ENCODE data around the gene RAMP2. TPM values are rescaled to one million over a fixed set of nuclear protein-coding genes. Genes with fewer than 3 reads are reported as not detected.

Gene RAMP2
- polyA plus RNA-seq, 1 donor (not counting 4 experiments of a cell fraction or from before 2014, with no cell fraction given): not detected

DNA sequence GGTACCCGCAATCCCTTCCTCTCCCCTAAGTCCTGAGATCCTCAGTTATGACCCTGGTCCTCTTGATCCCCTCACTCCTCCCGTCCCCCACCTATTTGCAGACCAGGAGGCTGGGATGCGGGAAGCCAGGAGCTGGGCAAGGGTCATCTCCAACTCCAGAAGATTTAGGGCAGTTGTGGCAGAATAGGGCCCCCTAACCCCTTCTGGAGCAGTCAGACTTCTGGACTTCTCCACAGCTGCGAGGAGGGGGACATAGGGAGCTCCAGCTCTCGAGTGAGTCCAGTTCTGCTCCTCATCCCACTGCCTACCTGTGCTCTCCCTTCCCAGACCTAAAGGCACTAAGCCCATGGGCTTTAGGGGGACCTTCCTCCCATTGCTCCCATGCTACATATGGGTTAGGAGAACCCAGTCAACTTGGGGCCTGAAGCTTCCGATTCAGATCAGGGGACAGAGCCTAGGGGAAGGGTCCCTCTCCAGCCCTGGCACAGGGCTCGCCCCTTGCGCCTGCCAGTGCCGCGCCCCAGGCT is 20.7 kb downstream of the RAMP2 start:
- Histone ChIP-seq H3K4me3 (ENCODE audit: control insufficient read depth in 2 of 3, extremely low read depth in 1 of 3, insufficient read depth in 2 of 3, low read depth in 1 of 3, low read length in 3 of 3) (no peak overlapping the region), H2AFZ (ENCODE audit: control insufficient read depth, low read length) (no peak overlapping the region), H3K9me3 (ENCODE audit: control insufficient read depth, low read depth, low read length) (no peaks in the 10 kb centered on the region), H3K9me1 (ENCODE audit: control insufficient read depth, extremely low read depth, insufficient read depth, low read length) (no peaks in the 10 kb centered on the region), H3K4me2 (ENCODE audit: control insufficient read depth, extremely low read depth, insufficient read depth, low read depth, low read length) (no peak overlapping the region), H3K9ac (ENCODE audit: control insufficient read depth, extremely low read depth, insufficient read depth, low read length) (no peak overlapping the region), H4K20me1 (ENCODE audit: control insufficient read depth, extremely low read depth, insufficient read depth, low read length) (no peaks in the 10 kb centered on the region), H3K4me1 (ENCODE audit: control insufficient read depth, extremely low read depth, insufficient read depth, low read length) (peaks cover 19% of the 10 kb centered on the region), H3K27me3 (ENCODE audit: control insufficient read depth, extremely low read depth, insufficient read depth, low read length) (peaks cover 30% of the 10 kb centered on the region), H3K27ac (ENCODE audit: control insufficient read depth, insufficient read depth, low read length) (no peak overlapping the region), H3K36me3 (ENCODE audit: control insufficient read depth in 2 of 2, extremely low read depth in 1 of 2, insufficient read depth in 2 of 2, low read length in 2 of 2) (peaks cover 15 to 16% of the 10 kb centered on the region in 2 experiments), H3K79me2 (ENCODE audit: control insufficient read depth, insufficient read depth, low read length) (no peaks in the 10 kb centered on the region)
- no peak for TF ChIP-seq EZH2 (IDR thresholded peaks at IDR 0.05; ENCODE audit: low read length)
- TF ChIP-seq, protein P1, sequence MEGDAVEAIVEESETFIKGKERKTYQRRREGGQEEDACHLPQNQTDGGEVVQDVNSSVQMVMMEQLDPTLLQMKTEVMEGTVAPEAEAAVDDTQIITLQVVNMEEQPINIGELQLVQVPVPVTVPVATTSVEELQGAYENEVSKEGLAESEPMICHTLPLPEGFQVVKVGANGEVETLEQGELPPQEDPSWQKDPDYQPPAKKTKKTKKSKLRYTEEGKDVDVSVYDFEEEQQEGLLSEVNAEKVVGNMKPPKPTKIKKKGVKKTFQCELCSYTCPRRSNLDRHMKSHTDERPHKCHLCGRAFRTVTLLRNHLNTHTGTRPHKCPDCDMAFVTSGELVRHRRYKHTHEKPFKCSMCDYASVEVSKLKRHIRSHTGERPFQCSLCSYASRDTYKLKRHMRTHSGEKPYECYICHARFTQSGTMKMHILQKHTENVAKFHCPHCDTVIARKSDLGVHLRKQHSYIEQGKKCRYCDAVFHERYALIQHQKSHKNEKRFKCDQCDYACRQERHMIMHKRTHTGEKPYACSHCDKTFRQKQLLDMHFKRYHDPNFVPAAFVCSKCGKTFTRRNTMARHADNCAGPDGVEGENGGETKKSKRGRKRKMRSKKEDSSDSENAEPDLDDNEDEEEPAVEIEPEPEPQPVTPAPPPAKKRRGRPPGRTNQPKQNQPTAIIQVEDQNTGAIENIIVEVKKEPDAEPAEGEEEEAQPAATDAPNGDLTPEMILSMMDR (optimal IDR thresholded peaks at IDR 0.05 in 1 of 3, IDR thresholded peaks at IDR 0.05 in 1 of 3, conservative IDR thresholded peaks at IDR 0.05 in 1 of 3; ENCODE audit: extremely low read depth in 1 of 3, insufficient read depth in 2 of 3, low read length in 3 of 3): no peak
- FAIRE-seq (no peak), DNase-seq (ENCODE audit: low read depth, low spot score) (no peak)
- dilution Hi-C loops (cut with MboI; ENCODE audit: extremely low pct_ligation_motif_present, low sequenced_read_pairs): no loop called here

DNA sequence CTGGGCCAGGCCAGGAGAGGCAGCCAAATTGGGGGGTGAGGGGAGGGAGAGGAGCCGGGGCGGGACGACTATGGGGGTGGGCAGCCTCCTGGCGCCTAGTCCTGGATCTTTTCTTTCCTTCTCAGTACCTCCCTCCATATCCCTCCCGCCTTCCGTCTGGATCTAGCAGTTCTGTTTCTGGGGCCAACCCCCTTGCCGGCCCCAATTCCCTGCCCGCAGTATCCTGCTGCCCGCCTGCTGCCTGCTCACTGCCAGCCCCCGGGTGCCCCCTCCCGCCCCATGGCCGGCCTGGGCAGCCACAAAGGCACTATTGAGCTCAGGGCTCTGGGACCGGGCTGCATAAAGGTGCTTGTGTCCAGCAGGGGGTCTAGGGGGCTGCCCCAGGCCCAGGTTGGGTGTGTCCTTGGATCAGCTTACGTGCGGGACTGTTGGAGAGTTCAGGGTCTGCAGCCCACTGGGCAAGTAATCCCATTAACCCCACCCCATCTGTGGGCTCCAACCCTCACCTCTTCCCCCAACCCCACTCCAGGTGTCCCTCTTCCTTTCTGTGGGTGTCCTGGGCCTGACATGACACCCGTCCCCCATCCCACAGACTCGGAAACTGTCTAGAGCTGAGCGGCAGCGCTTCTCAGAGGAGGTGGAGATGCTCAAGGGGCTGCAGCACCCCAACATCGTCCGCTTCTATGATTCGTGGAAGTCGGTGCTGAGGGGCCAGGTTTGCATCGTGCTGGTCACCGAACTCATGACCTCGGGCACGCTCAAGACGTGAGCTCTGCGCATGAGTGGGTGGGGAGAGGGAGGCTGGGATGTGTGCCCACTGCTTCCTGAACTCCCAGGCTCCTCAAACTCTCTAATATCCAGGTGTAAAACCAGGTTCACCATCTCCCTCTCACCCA is 21.4 kb downstream of the RAMP2 start:
- Histone ChIP-seq H3K4me1 (ENCODE audit: control insufficient read depth, extremely low read depth, insufficient read depth, low read length) (peaks cover 19% of the 10 kb centered on the region), H3K27ac (ENCODE audit: control insufficient read depth, insufficient read depth, low read length) (no peak overlapping the region), H3K9me1 (ENCODE audit: control insufficient read depth, extremely low read depth, insufficient read depth, low read length) (no peaks in the 10 kb centered on the region), H3K9me3 (ENCODE audit: control insufficient read depth, low read depth, low read length) (no peaks in the 10 kb centered on the region), H3K4me3 (ENCODE audit: control insufficient read depth in 2 of 3, extremely low read depth in 1 of 3, insufficient read depth in 2 of 3, low read depth in 1 of 3, low read length in 3 of 3) (no peak overlapping the region), H3K36me3 (ENCODE audit: control insufficient read depth in 2 of 2, extremely low read depth in 1 of 2, insufficient read depth in 2 of 2, low read length in 2 of 2) (peaks cover 13 to 16% of the 10 kb centered on the region in 2 experiments), H3K27me3 (ENCODE audit: control insufficient read depth, extremely low read depth, insufficient read depth, low read length) (peaks cover 34% of the 10 kb centered on the region), H3K79me2 (ENCODE audit: control insufficient read depth, insufficient read depth, low read length) (no peaks in the 10 kb centered on the region), H3K4me2 (ENCODE audit: control insufficient read depth, extremely low read depth, insufficient read depth, low read depth, low read length) (peak overlapping the region; percentile 56), H2AFZ (ENCODE audit: control insufficient read depth, low read length) (no peak overlapping the region), H3K9ac (ENCODE audit: control insufficient read depth, extremely low read depth, insufficient read depth, low read length) (no peak overlapping the region), H4K20me1 (ENCODE audit: control insufficient read depth, extremely low read depth, insufficient read depth, low read length) (no peaks in the 10 kb centered on the region)
- no peak for TF ChIP-seq EZH2 (IDR thresholded peaks at IDR 0.05; ENCODE audit: low read length)
- TF ChIP-seq, protein P1 (optimal IDR thresholded peaks at IDR 0.05 in 1 of 3, IDR thresholded peaks at IDR 0.05 in 1 of 3, conservative IDR thresholded peaks at IDR 0.05 in 1 of 3; ENCODE audit: extremely low read depth in 1 of 3, insufficient read depth in 2 of 3, low read length in 3 of 3): no peak
- dilution Hi-C loops (cut with MboI; ENCODE audit: extremely low pct_ligation_motif_present, low sequenced_read_pairs): no loop called here
- DNase-seq (ENCODE audit: low read depth, low spot score): no peak
- no peak for FAIRE-seq
